ENCODE data around the gene TMEM125.

Gene TMEM125

DNA sequence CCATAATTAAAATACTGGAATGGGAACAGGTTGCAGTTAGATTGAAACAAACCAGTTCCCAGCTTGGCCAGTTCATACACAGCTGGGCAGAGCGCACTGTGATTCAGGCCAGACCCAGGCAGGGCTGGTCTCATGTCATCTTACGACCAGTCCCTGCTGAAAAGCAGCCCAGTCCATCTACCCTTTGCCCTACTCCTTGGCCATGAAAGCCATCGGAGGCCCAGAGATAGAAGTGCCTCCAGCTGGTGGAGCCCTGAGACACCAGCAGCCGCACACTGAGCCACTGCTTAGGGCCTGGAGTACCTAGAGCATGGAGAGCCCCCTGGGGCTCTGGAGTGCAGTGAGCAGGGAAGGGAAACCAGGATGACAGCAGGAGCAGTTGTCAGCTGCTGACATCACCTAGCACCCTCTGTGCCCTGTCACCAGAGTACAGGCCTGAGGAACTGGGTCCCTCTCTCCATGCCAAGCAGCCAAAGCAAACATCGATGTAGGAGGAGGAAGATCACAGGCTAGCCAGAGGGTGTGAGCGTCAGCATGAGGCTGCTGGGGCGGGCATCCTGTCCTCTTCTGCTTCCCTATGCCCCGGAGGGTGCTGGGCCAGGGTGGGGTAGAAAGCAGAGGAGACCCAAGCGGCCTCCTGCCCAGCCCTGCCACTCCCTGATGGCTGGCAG lies 34.2 kb upstream of the TMEM125 start:
- no peak for DNase-seq (ENCODE audit: low read depth)
- no peak for TF ChIP-seq CTCF (IDR thresholded peaks at IDR 0.05; ENCODE audit: low read length, missing control alignments)
- no peak overlapping the region for H3K4me3 ChIP-seq (replicated peaks; ENCODE audit: low read depth, low read length)

- no peak for DNase-seq (ENCODE audit: low read depth)
- no peak for TF ChIP-seq CTCF (IDR thresholded peaks at IDR 0.05; ENCODE audit: low read length, missing control alignments)
- H3K4me3 ChIP-seq (replicated peaks; ENCODE audit: low read depth, low read length), result no peak overlapping the region
These were observed 32.7 kb upstream of the TMEM125 start for GRCh38 chr1:43237121-43237520.

GRCh38 chr1:43238085-43238484 lies 31.7 kb upstream of the TMEM125 start:
- no peak overlapping the region for H3K4me3 ChIP-seq (replicated peaks; ENCODE audit: low read depth, low read length)
- peak; percentile 90 for TF ChIP-seq CTCF (IDR thresholded peaks at IDR 0.05; ENCODE audit: low read length, missing control alignments)
- DNase-seq (ENCODE audit: low read depth), result peak; percentile 80

GRCh38 chr1:43238991-43239469 lies 30.8 kb upstream of the TMEM125 start:
- H3K4me3 ChIP-seq (replicated peaks; ENCODE audit: low read depth, low read length), result no peak overlapping the region
- no peak for TF ChIP-seq CTCF (IDR thresholded peaks at IDR 0.05; ENCODE audit: low read length, missing control alignments)
- DNase-seq (ENCODE audit: low read depth), result no peak

DNA sequence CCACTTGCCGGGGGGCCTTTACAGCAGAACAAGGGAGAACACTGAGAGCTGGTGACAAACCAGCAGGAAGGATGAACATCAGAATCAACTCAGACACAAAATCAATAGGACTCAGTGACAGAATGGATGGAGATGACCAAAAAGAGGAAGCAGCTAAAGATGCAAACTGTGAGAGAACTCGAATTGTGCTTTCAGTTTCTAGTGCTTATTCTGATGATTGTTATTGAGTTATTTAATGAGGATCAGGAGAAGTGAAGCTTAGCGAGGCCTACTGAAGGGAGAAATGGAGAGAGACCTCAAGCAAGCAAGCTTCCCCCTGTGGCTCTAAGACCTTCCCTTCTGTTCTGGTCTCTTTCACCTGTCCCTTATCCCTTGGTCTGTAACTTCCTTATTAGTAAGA lies 30.3 kb upstream of the TMEM125 start:
- DNase-seq (ENCODE audit: low read depth), result no peak
- TF ChIP-seq CTCF (IDR thresholded peaks at IDR 0.05; ENCODE audit: low read length, missing control alignments), result no peak
- no peak overlapping the region for H3K4me3 ChIP-seq (replicated peaks; ENCODE audit: low read depth, low read length)

- DNase-seq (ENCODE audit: low read depth), result peak; percentile 46
- no peak overlapping the region for H3K4me3 ChIP-seq (replicated peaks; ENCODE audit: low read depth, low read length)
- TF ChIP-seq CTCF (IDR thresholded peaks at IDR 0.05; ENCODE audit: low read length, missing control alignments), result no peak
These were observed 28.4 kb upstream of the TMEM125 start for GRCh38 chr1:43241413-43241836.

DNA sequence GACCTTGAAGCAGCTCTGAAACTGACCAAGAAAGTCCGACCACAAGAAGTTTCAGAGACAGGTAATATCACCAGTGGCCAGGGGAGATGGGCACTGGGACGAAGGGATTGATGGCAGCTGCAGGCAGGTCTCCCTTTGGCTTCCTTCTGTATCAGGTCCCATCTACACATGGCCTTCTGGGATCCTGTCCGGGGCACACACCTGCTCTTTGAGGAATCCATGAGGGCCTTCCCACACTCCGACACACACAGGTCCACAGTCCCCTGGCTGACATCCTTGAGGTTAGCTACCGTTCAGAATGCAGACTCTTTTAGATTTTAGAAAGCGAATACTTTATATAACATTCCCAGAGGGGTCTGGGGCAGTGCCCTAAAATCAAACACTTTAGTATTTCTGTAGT lies 26.5 kb upstream of the TMEM125 start:
- TF ChIP-seq CTCF (IDR thresholded peaks at IDR 0.05; ENCODE audit: low read length, missing control alignments), result no peak
- no peak overlapping the region for H3K4me3 ChIP-seq (replicated peaks; ENCODE audit: low read depth, low read length)
- no peak for DNase-seq (ENCODE audit: low read depth)

Measured in fibroblast of pulmonary artery (primary cell).